Cardiac muscle cell (in vitro differentiated cells and primary cell): ENCODE results near the gene UBE2Q2. TPM values are rescaled to one million over a fixed set of nuclear protein-coding genes. Genes with fewer than 3 reads are reported as not detected.
"Not testable (repeated sequence)": the region's sequence is repeated elsewhere in the genome, so short reads cannot be mapped to it uniquely, and the experiment has no call there.

Experiments used
- DNase-seq, 2 donors: peaks; one replicate each; pipeline versions ENCODE4 v3.0.0 to v3.0.0-alpha.2; 2010 to 2017; ENCODE audit warnings: low read depth in 1 of 2, low spot score in 1 of 2
- H3K27ac ChIP-seq: fragments of 200-600 bp; sonication (generic); 2 replicates; pipeline ENCODE4 v1.5.1; 2016
- H3K27me3 ChIP-seq: fragments of 200-600 bp; sonication (generic); 2 replicates; pipeline ENCODE4 v1.6.0; 2016; ENCODE audit warnings: control low read depth
- H3K36me3 ChIP-seq: fragments of 200-600 bp; sonication (generic); 2 replicates; pipeline ENCODE4 v1.5.1; 2016; ENCODE audit warnings: control low read depth
- H3K4me1 ChIP-seq: fragments of 200-600 bp; sonication (generic); 2 replicates; pipeline ENCODE4 v1.8.1; 2017; ENCODE audit warnings: low read depth, mild to moderate bottlenecking, mixed run types
- H3K4me3 ChIP-seq: fragments of 200-600 bp; sonication (generic); 2 replicates; pipeline ENCODE4 v1.5.1; 2016; ENCODE audit warnings: mild to moderate bottlenecking
- H3K9me3 ChIP-seq: fragments of 200-600 bp; sonication (generic); 2 replicates; pipeline ENCODE4 v1.5.1; 2017; ENCODE audit warnings: low read depth, mild to moderate bottlenecking, control low read depth
- CTCF ChIP-seq: IDR thresholded peaks from 2 replicates; pipeline ENCODE4 v1.5.1; 2012; ENCODE audit warnings: low read depth, mild to moderate bottlenecking, low read length
- polyA plus RNA-seq: library from polyadenylated mRNA; unstranded; fragments of >200 nt; fragmentation: Nextera tagmentation; extraction: Ambion mirVana; gene quantifications from 2 replicates; pipeline ENCODE4 v1.2.1, GENCODE V29; 2016
- total RNA-seq: library from RNA; depleted of rRNA; stranded (reverse); fragments of >200 nt; gene quantifications from 2 replicates; pipeline ENCODE4 v1.2.3, GENCODE V29; 2016

UBE2Q2 gene
- total and polyA plus RNA-seq, 2 experiments from 2014 or later, result 33.7 to 36.7 TPM

GRCh38 chr15:75857886-75858285, 14.6 kb downstream of the UBE2Q2 start:
- H3K27me3 ChIP-seq, result no peaks in the 10 kb centered on the region
- no peak for TF ChIP-seq CTCF
- no peak overlapping the region for H3K27ac ChIP-seq
- no peak overlapping the region for H3K4me3 ChIP-seq
- H3K36me3 ChIP-seq, result peaks cover 15% of the 10 kb centered on the region
- DNase-seq, result no peak
- no peaks in the 10 kb centered on the region for H3K9me3 ChIP-seq
- no peaks in the 10 kb centered on the region for H3K4me1 ChIP-seq

DNA sequence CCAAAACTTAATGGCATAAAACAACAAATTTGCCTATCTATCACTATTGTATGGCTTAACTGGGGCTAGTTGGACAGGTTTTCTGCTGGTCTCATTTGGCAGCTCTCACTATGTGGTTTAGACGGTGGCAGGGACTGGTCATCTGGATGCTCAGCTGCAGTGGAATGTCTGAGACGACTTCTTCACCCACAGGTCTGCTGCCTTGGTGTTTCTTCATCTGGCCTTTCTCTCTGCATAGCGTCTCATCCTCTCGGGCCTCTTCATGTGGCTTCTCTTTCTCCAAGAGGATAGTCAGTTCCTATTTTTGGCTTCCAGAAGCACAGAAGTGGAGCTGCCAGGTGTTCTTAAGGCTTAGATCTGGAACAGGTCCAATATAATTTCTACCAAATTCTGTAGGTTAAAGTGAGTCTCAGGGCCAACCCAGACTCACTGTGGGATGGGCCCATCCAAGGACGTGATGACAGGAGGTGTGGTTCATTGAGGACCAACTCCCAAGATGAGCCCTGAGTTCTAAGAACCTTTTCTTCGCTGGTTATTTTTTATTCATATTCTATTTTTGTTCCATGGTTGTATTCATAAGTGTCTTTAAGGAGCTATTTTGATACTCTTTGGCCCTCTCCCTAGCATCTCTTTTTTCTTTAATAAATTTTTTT, 18.6 kb downstream of the UBE2Q2 start:
- Histone ChIP-seq H3K4me3 (no peak overlapping the region), H3K4me1 (peaks cover 12% of the 10 kb centered on the region), H3K27me3 (no peaks in the 10 kb centered on the region), H3K36me3 (peaks cover 4% of the 10 kb centered on the region), H3K9me3 (no peaks in the 10 kb centered on the region), H3K27ac (no peak overlapping the region)
- no peak for TF ChIP-seq CTCF
- DNase-seq, result no peak

DNA sequence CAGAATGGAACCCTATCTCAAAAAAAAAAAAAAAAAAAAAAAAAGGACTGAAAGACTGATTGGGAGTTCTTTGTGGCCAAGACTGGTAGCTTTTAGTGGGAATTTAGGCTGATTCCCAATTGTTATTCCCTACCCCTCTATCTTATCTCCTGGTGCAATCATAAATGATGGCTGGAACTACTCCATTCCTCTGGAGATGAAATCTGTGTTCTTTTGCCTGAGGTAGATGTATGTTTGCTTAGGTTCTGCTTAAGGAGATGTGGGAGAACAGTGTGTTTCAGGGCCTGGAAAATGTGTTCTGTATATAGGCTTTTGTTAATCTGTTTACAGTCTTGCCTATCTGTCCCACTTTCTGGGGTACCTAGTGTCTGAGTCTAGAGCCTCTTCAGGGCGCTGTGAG, 19.5 kb downstream of the UBE2Q2 start:
- H3K9me3 ChIP-seq, result no peaks in the 10 kb centered on the region

GRCh38 chr15:75864213-75865059, 21.2 kb downstream of the UBE2Q2 start:
- H3K27me3 ChIP-seq, result no peaks in the 10 kb centered on the region
- H3K4me3 ChIP-seq, result no peak overlapping the region
- TF ChIP-seq CTCF, result no peak
- H3K4me1 ChIP-seq, result peaks cover 12% of the 10 kb centered on the region
- no peaks in the 10 kb centered on the region for H3K9me3 ChIP-seq
- peaks cover 7% of the 10 kb centered on the region for H3K36me3 ChIP-seq
- no peak overlapping the region for H3K27ac ChIP-seq
- peak in 1 of 2 donors; percentile 47 for DNase-seq

More for the DNA sequence above, 19.5 kb downstream of the UBE2Q2 start:
- Histone ChIP-seq H3K4me1 (peaks cover 12% of the 10 kb centered on the region), H3K27ac (no peak overlapping the region), H3K27me3 (no peaks in the 10 kb centered on the region), H3K36me3 (peaks cover 4% of the 10 kb centered on the region), H3K4me3 (no peak overlapping the region)
- no peak for DNase-seq
- TF ChIP-seq CTCF, result no peak

GRCh38 chr15:75866045-75866444, 22.8 kb downstream of the UBE2Q2 start:
- peaks cover 13% of the 10 kb centered on the region for H3K36me3 ChIP-seq
- not testable (repeated sequence) for DNase-seq, H3K9me3 ChIP-seq, H3K4me3 ChIP-seq, H3K27ac ChIP-seq, H3K27me3 ChIP-seq
- H3K4me1 ChIP-seq, result peaks cover 12% of the 10 kb centered on the region

GRCh38 chr15:75866916-75867315, 23.7 kb downstream of the UBE2Q2 start:
- Histone ChIP-seq H3K9me3 (no peaks in the 10 kb centered on the region), H3K27ac (no peak overlapping the region), H3K36me3 (peaks cover 11% of the 10 kb centered on the region)

More at GRCh38 chr15:75866916-75867315, 23.7 kb downstream of the UBE2Q2 start:
- H3K4me3 ChIP-seq, result no peak overlapping the region
- TF ChIP-seq CTCF, result no peak
- H3K4me1 ChIP-seq, result peaks cover 12% of the 10 kb centered on the region
- H3K27me3 ChIP-seq, result no peaks in the 10 kb centered on the region
- no peak for DNase-seq
